ENCODE measurements around the gene SLC22A16.

DNA sequence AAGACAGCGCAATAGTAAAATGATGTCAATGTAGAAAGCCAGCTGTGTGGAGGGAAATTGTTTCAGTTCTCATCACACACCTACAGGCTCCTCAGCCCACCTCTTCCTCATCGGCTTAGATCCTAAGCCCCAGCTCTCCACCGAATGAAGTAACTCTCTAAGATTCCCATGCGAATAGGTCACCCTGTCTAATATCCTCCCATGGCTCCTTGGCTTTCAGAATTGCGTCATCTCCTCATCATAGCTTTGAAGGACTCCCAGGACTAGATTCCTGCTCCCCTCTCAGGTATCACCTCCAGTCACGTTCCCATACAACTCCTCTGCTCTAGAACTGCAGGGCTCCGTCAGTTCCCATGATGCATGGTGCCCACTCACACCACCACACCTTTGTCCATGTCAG, 16.2 kb upstream of the SLC22A16 start:
- TF ChIP-seq FOXA2 (IDR thresholded peaks at IDR 0.05) (no peak), TAF1 (conservative IDR thresholded peaks at IDR 0.05) (no peak)
- TF ChIP-seq, protein P1, sequence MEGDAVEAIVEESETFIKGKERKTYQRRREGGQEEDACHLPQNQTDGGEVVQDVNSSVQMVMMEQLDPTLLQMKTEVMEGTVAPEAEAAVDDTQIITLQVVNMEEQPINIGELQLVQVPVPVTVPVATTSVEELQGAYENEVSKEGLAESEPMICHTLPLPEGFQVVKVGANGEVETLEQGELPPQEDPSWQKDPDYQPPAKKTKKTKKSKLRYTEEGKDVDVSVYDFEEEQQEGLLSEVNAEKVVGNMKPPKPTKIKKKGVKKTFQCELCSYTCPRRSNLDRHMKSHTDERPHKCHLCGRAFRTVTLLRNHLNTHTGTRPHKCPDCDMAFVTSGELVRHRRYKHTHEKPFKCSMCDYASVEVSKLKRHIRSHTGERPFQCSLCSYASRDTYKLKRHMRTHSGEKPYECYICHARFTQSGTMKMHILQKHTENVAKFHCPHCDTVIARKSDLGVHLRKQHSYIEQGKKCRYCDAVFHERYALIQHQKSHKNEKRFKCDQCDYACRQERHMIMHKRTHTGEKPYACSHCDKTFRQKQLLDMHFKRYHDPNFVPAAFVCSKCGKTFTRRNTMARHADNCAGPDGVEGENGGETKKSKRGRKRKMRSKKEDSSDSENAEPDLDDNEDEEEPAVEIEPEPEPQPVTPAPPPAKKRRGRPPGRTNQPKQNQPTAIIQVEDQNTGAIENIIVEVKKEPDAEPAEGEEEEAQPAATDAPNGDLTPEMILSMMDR (IDR thresholded peaks at IDR 0.05; ENCODE audit: low read depth, low read length, missing input control): no peak
- TF ChIP-seq, protein P2, sequence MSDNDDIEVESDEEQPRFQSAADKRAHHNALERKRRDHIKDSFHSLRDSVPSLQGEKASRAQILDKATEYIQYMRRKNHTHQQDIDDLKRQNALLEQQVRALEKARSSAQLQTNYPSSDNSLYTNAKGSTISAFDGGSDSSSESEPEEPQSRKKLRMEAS (IDR thresholded peaks at IDR 0.05): no peak
